Measurements from ENCODE around the gene GRIK4. TPM values are rescaled to one million over a fixed set of nuclear protein-coding genes. Genes with fewer than 3 reads are reported as not detected.

The GRIK4 gene
- total RNA-seq, 3 donors from 2014 or later (not counting 1 experiment from before 2014, with no cell fraction given), result 2.2 to 32.3 (median 21.9) TPM

- peak in 1 of 2 donors; percentile 12 for DNase-seq
- Mint-ChIP-seq H3K36me3 (no peaks in the 10 kb centered on the region), H3K4me3 (no peak overlapping the region), H3K9me3 (no peaks in the 10 kb centered on the region), H3K27me3 (ENCODE audit: low read depth in 2 of 2) (peaks cover 0 to 8% of the 10 kb centered on the region in 2 donors), H3K4me1 (peaks cover 14 to 27% of the 10 kb centered on the region in 2 donors), H3K27ac (no peak overlapping the region)
- no peak overlapping the region for H3K27ac ChIP-seq (ENCODE audit: low read length)
- WGBS (ENCODE audit: insufficient coverage), result 98% methylated on average over 2 of the region's 3 CpGs
- H3K9me3 ChIP-seq (ENCODE audit: control insufficient read depth, insufficient read depth, low read length), result no peaks in the 10 kb centered on the region
- no peaks in the 10 kb centered on the region for H3K36me3 ChIP-seq (ENCODE audit: control insufficient read depth, insufficient read depth, low read length)
- ATAC-seq, result no peak
- intact Hi-C loops (cut with micrococcal nuclease), result no loop called here
- no peak overlapping the region for H3K4me3 ChIP-seq (ENCODE audit: low read length)
- TF ChIP-seq CTCF (IDR thresholded peaks at IDR 0.05), result no peak
- peaks cover 13% of the 10 kb centered on the region for H3K4me1 ChIP-seq (ENCODE audit: control insufficient read depth, insufficient read depth, low read length)
- no peaks in the 10 kb centered on the region for H3K27me3 ChIP-seq (ENCODE audit: control insufficient read depth, insufficient read depth, low read length)
Measured at GRCh38 chr11:120652705-120653335, 141.3 kb downstream of the GRIK4 start.

- Histone ChIP-seq H3K27ac (ENCODE audit: low read length) (no peak overlapping the region), H3K4me1 (ENCODE audit: control insufficient read depth, insufficient read depth, low read length) (peaks cover 19% of the 10 kb centered on the region), H3K27me3 (ENCODE audit: control insufficient read depth, insufficient read depth, low read length) (no peaks in the 10 kb centered on the region), H3K9me3 (ENCODE audit: control insufficient read depth, insufficient read depth, low read length) (no peaks in the 10 kb centered on the region), H3K36me3 (ENCODE audit: control insufficient read depth, insufficient read depth, low read length) (no peaks in the 10 kb centered on the region), H3K4me3 (ENCODE audit: low read length) (no peak overlapping the region)
- no peaks in the 10 kb centered on the region for H3K9me3 Mint-ChIP-seq
- intact Hi-C loops (cut with micrococcal nuclease), result no loop called here
- TF ChIP-seq CTCF (IDR thresholded peaks at IDR 0.05), result no peak
- peak in 1 of 3 donors; percentile 15 for ATAC-seq
- no peak overlapping the region for H3K4me3 Mint-ChIP-seq
- 21% methylated on average over 5 of the region's 5 CpGs for WGBS (ENCODE audit: insufficient coverage)
- peak overlapping the region in 1 of 2 donors; percentile 37 for H3K27ac Mint-ChIP-seq
- no peaks in the 10 kb centered on the region for H3K36me3 Mint-ChIP-seq
- peaks cover 22 to 46% of the 10 kb centered on the region in 2 donors for H3K4me1 Mint-ChIP-seq
- H3K27me3 Mint-ChIP-seq (ENCODE audit: low read depth in 2 of 2), result peaks cover 4% of the 10 kb centered on the region in 2 donors
- DNase-seq, result no peak
Measured at GRCh38 chr11:120655589-120655988, 144.0 kb downstream of the GRIK4 start.

GRCh38 chr11:120657306-120658070 is 145.9 kb downstream of the GRIK4 start:
- H3K36me3 Mint-ChIP-seq, result no peaks in the 10 kb centered on the region
- H3K27ac ChIP-seq (ENCODE audit: low read length), result no peak overlapping the region
- ATAC-seq (peak; percentile 48 to 67 (median 63)), DNase-seq (no peak)
- peak overlapping the region in 1 of 2 donors; percentile 71 for H3K27ac Mint-ChIP-seq
- peaks cover 19% of the 10 kb centered on the region for H3K4me1 ChIP-seq (ENCODE audit: control insufficient read depth, insufficient read depth, low read length)
- TF ChIP-seq CTCF (IDR thresholded peaks at IDR 0.05), result no peak
- no peaks in the 10 kb centered on the region for H3K9me3 Mint-ChIP-seq
- H3K36me3 ChIP-seq (ENCODE audit: control insufficient read depth, insufficient read depth, low read length), result no peaks in the 10 kb centered on the region
- 58% methylated on average over 6 of the region's 6 CpGs for WGBS (ENCODE audit: insufficient coverage)
- no peaks in the 10 kb centered on the region for H3K27me3 ChIP-seq (ENCODE audit: control insufficient read depth, insufficient read depth, low read length)
- intact Hi-C loops (cut with micrococcal nuclease), result no loop called here
- H3K9me3 ChIP-seq (ENCODE audit: control insufficient read depth, insufficient read depth, low read length), result no peaks in the 10 kb centered on the region
- peaks cover 0 to 4% of the 10 kb centered on the region in 2 donors for H3K27me3 Mint-ChIP-seq (ENCODE audit: low read depth in 2 of 2)
- no peak overlapping the region for H3K4me3 Mint-ChIP-seq
- H3K4me1 Mint-ChIP-seq, result peaks cover 22 to 50% of the 10 kb centered on the region in 2 donors
- no peak overlapping the region for H3K4me3 ChIP-seq (ENCODE audit: low read length)

All from natural killer cell (primary cell).